ENCODE results near the gene SRPRA. TPM values are rescaled to one million over a fixed set of nuclear protein-coding genes. Genes with fewer than 3 reads are reported as not detected.
A peak's percentile ranks its signal among the peaks of the same experiment; 100 is the strongest.

Gene SRPRA
- total RNA-seq, 1 donor = 99.4 TPM

- H3K4me3 ChIP-seq (ENCODE audit: low read depth, low read length) = no peak overlapping the region
- DNase-seq (ENCODE audit: low read depth) = no peak
- TF ChIP-seq, protein P1, sequence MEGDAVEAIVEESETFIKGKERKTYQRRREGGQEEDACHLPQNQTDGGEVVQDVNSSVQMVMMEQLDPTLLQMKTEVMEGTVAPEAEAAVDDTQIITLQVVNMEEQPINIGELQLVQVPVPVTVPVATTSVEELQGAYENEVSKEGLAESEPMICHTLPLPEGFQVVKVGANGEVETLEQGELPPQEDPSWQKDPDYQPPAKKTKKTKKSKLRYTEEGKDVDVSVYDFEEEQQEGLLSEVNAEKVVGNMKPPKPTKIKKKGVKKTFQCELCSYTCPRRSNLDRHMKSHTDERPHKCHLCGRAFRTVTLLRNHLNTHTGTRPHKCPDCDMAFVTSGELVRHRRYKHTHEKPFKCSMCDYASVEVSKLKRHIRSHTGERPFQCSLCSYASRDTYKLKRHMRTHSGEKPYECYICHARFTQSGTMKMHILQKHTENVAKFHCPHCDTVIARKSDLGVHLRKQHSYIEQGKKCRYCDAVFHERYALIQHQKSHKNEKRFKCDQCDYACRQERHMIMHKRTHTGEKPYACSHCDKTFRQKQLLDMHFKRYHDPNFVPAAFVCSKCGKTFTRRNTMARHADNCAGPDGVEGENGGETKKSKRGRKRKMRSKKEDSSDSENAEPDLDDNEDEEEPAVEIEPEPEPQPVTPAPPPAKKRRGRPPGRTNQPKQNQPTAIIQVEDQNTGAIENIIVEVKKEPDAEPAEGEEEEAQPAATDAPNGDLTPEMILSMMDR (IDR thresholded peaks at IDR 0.05; ENCODE audit: insufficient read depth, low read length) = no peak
Observed at GRCh38 chr11:126277780-126278179, 9.1 kb upstream of the SRPRA start.

GRCh38 chr11:126277322-126277721 is 8.6 kb upstream of the SRPRA start:
- TF ChIP-seq, protein P1 (IDR thresholded peaks at IDR 0.05; ENCODE audit: insufficient read depth, low read length) = no peak
- H3K4me3 ChIP-seq (ENCODE audit: low read depth, low read length) = no peak overlapping the region
- no peak for DNase-seq (ENCODE audit: low read depth)

- H3K4me3 ChIP-seq (ENCODE audit: low read depth, low read length) = peak overlapping the region; percentile 99
- TF ChIP-seq, protein P1 (IDR thresholded peaks at IDR 0.05; ENCODE audit: insufficient read depth, low read length) = no peak
- DNase-seq (ENCODE audit: low read depth) = no peak
Observed at GRCh38 chr11:126268361-126268707, 361 bp downstream of the SRPRA start.

DNA sequence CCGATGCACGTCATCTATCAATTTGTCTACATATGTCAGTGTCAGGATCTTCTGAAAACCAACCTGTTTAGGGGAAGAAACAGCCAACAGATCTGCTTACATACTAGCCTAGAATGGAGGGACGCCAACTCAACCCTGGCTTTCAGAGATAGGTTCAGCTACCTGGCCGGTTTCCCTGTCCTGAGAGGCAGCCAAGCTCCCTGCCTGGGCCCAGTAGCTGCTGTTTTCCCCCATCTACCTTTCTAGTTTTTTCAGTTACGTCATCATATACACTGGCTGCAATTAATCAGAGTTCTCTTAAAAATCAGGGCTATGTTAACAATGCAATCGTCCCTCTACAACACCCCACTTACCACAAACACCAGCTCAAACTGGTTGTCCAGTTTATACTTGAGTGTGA is 1.0 kb downstream of the SRPRA start:
- peak overlapping the region; percentile 99 for H3K4me3 ChIP-seq (ENCODE audit: low read depth, low read length)
- no peak for DNase-seq (ENCODE audit: low read depth)
- TF ChIP-seq, protein P1 (IDR thresholded peaks at IDR 0.05; ENCODE audit: insufficient read depth, low read length) = no peak

GRCh38 chr11:126265811-126266210 is 2.9 kb downstream of the SRPRA start:
- DNase-seq (ENCODE audit: low read depth) = no peak
- TF ChIP-seq, protein P1 (IDR thresholded peaks at IDR 0.05; ENCODE audit: insufficient read depth, low read length) = no peak
- no peak overlapping the region for H3K4me3 ChIP-seq (ENCODE audit: low read depth, low read length)

DNA sequence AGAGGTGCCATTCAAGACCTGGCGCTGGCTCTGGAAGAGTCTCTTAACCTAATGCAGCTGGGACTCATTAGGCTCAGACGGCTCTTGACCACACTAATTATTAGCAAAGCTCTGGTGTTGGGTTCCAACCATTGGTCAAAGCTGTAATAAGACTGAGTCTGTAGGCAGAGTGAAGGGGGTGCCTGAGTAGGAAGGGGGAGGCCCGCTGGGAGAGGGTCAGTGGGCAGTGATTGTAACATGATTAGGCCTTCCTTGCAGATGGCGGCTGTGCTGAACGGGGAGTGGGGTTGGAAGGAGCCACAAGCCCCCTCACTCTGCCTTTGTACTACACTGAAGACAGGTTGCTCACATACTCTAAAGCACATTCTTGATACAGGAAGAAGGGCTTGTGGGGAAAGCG is 5.2 kb downstream of the SRPRA start:
- TF ChIP-seq, protein P1 (IDR thresholded peaks at IDR 0.05; ENCODE audit: insufficient read depth, low read length) = no peak
- H3K4me3 ChIP-seq (ENCODE audit: low read depth, low read length) = no peak overlapping the region
- DNase-seq (ENCODE audit: low read depth) = no peak

GRCh38 chr11:126262216-126262615 is 6.5 kb downstream of the SRPRA start:
- no peak for DNase-seq (ENCODE audit: low read depth)
- TF ChIP-seq, protein P1 (IDR thresholded peaks at IDR 0.05; ENCODE audit: insufficient read depth, low read length) = no peak
- H3K4me3 ChIP-seq (ENCODE audit: low read depth, low read length) = no peak overlapping the region
